ENCODE data around the gene KCTD7.
"Not testable (repeated sequence)": the region's sequence is repeated elsewhere in the genome, so short reads cannot be mapped to it uniquely, and the experiment has no call there.

Gene KCTD7

DNA sequence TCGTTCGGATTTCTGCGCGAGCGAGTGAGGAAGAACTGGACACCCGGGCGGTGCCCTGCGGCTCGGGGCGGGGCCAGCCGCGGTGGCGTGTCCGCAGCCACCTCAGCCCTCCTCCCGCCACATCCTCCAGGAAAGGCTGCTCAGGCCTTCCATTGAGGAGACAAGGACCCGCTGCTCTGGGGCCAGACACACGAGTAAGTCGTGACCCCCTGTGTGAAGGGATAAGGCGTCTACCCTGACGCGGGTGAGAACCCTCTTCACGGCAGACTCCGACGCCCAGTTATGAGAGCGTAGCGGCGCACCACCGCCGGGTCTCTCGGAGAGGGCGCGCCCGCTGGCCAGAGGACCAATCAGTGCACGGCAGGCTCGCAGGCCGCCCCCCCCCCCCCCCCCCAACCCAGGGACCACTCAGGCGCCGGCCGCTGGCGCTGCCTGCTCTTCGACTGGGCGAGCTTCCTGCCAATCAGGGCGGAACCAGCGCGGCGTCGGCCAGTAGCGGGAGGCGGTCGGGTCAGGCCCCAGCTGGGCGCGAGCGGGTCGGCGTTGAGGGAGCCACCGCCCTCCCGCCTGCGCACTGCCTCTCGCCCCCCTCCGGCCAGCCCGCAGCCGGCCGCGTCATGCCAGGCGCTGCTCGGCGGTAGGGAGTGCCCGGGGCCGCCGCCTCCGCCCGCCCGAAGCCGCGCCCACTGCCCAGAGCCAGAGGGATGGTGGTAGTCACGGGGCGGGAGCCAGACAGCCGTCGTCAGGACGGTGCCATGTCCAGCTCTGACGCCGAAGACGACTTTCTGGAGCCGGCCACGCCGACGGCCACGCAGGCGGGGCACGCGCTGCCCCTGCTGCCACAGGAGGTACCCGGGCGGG, at the start of gene KCTD7:
TSS of gene KCTD7 (plus strand) at position 521 of the 861 bp plus-strand sequence. CDS start at position 705, 184 bp downstream.
- DNase-seq = peak; percentile 96

DNA sequence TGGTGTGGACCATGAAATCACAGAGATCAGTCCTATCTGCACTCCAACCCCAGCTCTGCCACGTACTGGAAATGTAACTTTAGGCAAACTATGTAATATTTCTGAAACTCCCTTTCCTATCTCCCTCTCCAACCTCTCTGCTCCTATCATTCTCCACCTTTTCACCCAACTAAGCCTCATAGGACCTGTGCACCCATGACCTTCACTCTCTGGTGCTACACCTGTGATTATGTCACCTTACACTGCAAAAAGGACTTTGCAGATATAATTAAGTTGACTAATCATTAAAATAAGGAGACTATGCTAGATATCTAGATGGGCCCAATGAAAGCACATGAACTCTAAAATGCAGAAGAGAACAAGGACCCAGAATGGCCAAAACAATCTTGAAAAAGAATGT, 48.3 kb upstream of the KCTD7 start:
- not testable (repeated sequence) for DNase-seq

DNA sequence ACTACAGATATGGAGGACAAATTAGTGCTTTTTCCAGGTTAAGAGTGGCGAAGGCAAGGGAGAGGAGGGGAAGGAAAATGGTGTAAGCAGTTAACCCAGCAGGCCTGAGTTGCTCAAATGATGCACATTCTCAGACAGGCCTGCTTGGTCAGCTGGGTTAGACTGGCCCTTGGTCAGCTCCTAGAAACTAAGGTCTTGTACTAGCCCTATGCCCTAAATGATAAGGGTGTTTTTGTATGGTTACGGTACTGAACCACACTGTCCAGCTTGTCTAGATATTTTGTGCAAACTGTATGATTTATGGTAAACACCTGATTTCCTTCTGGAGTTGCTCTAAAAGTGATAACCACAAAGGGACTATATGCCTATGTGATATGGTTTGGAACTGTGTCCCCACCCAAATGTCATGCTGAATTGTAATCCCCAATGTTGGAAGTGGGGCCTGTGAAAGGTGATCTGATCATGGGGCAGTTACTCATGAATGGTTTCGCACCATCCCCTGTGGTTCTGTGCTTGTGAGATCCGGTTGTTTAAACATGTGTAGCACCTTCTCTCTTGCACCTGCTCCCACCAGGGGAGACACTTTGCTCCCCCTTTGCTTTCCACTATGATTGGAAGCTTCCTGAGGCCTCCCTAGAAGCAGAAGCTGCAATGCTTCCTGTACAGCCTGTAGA, 45.7 kb upstream of the KCTD7 start:
- not testable (repeated sequence) for DNase-seq

DNA sequence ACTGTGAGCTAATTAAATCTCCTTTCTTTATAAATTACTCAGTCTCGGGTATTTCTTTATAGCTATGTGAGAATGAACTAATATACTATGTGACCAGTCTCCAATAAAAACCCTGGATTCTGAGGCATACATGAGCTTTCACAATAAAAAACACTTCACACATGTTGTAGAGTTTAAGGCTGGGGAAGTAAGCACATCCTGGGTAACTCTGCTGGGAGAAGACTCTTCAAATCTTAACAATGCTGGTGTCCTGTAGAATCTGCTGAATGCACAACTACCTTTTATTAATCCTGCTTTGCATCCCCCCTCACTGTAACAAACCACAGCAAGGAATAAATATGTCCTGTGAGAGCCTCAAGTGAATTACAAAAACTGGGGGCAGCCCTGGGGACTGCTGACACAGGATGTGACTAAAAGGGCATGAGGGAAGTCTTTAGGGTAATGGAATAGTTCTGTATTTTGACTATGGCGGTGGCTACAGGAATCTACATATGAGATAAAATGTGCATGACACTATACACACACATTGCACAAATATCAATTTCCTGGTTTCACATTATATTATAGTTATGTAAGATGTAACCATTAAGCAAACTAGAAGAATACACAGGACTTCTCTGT, 45.1 kb upstream of the KCTD7 start:
- DNase-seq = no peak

DNA sequence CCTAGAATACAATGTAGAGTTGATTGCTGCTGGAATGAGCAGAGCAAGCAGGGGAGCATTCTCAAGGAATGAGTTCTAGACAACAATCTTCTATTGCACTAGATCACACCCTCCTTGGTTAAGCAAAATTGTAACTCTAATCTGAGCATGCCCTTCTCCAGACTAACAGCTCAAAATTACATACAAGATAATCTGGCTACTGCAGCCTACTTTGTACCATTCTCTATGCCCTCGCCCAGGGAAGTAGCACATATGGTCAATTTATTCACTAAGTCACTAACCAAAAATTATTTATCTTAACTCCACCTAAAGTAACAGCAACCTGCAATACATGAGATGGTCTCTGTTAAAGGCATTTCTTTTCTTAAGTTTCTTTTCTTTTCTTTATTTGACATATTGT, 42.5 kb upstream of the KCTD7 start:
- DNase-seq = no peak

DNA sequence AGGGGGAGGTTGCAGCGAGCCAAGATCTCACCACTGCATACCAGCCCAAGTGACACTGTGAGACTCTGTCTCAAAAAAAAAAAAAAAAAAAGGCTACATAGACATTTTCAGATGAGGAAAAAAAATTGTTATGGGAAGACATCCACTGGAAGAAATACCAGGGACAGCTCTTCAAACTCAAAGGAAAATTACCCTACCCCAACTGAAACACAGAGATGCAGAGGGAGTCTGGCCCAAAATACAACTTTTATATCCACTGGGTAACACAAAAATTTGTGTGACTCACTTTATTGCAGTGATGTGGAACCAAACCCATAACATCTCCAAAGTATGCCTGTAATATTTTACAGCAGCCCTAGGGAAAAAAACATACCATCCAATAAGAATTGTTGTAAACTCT, 40.5 kb upstream of the KCTD7 start:
- not testable (repeated sequence) for DNase-seq

DNA sequence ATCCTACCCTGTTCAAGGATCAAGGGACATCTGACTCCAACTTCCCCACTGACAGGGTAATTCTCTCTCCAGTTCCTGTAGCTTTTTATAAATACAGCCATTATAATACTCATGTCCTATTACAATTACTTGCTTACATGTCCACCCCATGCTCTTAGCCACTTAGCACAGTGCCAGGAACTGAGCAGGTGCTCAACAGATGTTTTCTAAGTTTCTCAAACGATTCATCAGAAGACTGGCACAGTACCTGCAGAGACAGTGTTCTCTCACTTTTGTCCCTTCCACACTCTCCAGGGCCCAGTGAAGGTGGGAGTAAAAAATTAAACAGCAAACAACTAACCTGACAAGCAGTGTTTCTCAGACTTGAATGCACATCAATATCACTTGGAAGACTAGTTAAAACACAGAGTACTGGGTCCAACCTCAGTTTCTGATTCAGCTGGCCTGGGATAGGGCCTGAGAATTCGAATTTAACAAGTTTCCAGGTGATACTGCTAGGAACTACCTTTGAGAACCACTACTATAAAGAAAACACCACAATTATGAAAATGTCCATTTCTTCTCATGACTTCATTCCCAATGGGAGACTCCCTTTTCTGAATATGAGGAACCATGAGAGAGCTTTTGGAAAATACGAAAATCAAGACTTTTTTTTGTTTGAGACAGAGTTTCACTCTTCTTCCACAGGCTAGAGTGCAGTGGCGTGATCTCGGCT, 39.7 kb upstream of the KCTD7 start:
- DNase-seq = peak; percentile 9

DNA sequence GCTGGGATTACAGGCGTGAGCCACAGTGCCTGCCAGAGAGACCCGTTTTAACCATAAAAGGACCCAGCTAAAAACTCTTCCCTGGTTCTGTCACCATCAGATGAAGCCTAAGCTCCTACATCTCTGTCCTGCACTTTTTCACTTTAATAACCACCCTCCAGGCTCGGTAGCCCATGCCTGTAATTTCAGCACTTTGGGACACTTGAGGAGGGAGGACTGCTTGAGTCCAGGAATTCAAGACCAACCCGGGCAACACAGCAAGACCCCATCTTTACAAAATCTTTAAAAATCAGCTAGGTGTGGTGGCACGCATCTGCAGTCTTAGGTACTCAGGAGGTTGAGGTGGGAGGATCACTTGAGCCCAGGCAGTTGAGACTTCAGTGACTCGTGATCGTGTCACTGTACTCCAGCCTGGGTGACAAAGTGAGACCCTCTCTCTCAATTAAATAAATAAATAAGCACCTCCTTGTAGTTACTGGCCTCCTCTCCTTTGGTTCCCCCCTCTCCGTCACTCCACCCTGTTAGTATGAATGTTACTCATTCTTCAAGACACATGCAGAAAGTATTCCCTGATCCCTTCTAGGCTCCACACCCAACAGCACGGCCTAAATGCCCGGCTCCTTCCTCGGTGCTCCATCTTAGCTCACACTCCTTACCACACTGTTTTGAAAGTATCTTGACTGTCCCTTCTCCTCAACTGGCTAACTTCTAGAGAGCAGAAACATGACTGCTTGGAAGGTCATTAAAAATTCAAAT, 38.2 kb upstream of the KCTD7 start:
- not testable (repeated sequence) for DNase-seq

DNA sequence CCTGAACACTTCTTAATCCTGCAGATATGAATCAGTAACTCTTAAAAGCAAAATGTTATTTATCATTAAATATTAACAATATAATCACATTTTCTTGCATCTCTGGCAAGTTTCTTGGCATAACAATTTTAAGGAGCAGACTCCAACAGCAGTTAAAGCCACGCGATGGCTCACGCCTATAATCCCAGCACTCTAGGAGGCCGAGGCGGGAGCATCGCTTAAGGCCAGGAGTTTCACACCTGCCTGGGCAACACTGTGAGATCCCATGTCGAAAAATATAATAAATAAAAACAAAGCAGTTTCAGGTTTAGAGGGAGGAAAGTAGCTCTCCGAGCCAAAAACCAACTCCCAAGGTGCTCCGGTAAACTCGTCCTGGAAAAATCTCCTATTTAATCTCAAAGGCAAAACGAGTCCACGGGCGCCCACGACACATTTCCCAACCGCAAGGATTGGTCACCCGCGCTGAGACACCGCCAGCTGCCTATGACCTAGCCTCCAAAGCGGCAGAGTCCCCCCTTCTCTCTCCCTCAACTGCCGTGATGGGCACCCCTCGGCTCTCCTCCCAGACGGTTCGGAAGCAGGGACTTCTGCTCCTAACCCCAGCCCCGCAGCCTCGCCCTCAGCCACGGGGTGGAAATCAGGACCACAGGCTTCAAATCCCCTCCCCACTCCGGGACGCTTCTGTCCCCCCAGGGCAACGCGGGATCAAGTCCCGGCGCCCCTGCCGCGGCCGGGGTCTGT, 37.5 kb upstream of the KCTD7 start:
- DNase-seq = not testable (repeated sequence)

DNA sequence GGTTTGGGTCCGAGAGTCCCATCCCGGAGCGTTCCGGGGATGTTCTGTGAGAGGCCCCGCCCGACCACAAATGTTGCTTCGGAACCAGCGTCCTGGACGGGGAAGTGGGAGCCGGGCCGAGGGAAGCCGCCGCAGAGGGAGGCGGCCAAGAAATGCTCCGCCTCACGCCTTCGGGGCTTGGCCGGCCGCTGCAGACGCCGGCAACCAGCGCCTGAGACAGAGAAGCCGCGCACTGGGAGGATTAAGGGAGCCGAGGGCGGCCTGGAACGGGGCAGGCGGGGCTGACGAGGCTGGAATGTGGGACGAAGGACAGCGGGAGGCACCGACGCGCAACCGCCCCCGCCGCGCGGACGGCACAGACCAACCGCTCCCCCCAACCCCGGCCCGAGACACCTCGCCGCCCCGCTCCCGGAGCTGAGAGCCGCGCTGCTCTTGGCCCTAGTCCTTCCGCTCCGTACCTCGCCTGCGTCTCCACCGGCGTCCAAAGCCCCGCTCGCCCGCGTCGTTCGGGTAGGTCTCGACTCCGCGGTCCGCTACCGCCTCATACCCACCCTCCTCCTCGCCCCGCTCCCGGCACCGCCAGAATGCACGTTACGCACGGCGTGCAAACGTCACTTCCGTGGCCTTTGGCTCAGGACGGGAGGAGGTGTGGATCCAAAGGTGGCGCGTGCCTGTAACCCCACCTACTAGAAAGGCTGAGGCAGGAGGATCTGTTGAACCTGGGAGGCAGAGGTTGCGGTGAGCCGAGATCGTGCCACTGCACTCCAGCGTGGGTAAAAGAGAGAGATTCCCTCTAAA, 36.7 kb upstream of the KCTD7 start:
- peak; percentile 87 for DNase-seq

DNA sequence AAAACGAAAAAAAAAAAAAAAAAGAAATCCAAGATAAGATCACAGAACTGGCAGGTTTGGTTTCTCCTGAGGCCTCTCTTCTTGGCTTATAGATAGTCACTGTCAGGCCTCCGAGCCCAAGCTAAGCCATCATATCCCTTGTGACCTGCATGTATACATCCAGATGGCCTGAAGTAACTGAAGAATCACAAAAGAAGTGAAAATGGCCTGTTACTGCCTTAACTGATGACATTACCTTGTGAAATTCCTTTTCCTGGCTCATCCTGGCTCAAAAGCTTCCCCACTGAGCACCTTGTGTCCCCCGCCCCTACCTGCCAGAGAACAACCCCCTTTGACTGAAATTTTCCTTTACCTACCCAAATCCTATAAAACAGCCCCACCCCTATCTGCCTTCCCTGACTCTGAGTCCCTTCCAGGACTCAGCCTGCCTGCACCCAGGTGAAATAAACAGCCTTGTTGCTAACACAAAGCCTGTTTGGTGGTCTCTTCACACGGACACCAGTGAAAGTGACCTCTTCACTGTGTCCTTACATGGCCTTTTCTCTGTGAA, 36.0 kb upstream of the KCTD7 start:
- not testable (repeated sequence) for DNase-seq

DNA sequence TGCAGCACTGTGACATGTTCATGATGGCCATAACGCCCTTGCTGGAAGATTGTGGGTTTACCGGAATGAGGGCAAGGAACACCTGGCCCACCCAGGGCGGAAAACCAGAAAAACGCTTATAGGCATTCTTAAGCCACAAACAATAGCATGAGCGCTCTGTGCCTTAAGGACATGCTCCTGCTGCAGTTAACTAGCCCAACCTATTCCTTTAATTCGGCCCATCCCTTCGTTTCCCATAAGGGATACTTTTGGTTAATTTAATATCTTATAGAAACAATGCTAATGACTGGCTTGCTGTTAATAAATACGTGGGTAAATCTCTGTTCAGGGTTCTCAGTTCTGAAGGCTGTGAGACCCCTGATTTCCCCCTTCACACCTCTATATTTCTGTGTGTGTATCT, 34.6 kb upstream of the KCTD7 start:
- DNase-seq = not testable (repeated sequence)

DNA sequence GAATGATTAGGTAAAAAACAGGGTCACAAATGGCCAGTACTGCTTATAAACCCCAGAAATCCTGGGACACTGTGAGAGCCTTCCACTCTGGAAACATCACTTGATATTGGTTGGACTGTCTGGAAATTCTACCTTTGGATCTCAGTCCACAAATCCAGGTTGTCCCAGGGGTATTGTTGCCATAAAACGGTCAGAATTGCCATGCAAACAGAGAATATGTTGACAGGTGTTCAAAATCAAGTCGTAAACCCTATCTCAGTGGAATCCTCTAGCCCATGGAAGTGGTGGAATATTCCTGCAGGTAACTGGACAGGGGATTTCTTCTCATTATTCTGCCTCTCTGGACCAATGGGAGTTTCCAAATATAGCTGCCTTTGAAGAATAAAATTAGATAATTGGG, 31.2 kb upstream of the KCTD7 start:
- DNase-seq = no peak

DNA sequence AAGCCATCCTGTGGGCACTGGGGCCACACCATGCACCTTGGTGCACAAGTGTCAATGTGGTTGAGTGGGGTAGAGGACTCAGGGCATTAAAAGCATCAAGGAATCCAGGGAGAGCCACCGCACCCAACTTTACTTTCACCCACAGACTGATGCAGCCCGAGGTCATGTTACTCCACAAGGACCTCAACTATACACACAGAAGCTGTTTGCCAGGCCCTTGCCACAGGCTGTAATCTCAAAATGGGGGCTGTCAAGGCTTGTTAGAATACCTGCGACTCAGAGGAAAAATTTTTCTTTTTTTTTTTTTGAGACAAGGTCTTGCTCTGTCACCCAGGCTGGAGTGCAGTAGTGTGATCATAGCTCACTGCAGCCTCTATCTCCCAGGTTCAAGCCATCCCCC, 26.5 kb upstream of the KCTD7 start:
- no peak for DNase-seq

DNA sequence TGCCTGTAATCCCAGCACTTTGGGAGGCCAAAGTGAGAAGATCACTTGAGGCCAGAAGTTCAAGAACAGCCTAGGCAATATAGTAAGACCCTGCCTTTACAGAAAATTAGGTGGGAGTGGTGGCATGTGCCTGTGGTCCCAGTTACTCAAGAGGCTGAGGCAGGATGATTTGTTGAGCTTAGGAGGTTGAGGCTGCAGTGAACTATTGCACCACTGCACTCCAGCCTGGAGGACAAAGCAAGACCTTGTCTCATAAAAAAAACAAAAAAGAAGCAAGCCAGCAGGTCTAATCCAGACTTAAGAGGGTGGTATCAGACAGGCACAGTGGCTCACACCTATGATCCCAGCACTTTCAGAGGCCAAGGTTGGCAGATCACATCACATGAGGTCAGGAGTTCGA, 24.5 kb upstream of the KCTD7 start:
- DNase-seq = no peak

DNA sequence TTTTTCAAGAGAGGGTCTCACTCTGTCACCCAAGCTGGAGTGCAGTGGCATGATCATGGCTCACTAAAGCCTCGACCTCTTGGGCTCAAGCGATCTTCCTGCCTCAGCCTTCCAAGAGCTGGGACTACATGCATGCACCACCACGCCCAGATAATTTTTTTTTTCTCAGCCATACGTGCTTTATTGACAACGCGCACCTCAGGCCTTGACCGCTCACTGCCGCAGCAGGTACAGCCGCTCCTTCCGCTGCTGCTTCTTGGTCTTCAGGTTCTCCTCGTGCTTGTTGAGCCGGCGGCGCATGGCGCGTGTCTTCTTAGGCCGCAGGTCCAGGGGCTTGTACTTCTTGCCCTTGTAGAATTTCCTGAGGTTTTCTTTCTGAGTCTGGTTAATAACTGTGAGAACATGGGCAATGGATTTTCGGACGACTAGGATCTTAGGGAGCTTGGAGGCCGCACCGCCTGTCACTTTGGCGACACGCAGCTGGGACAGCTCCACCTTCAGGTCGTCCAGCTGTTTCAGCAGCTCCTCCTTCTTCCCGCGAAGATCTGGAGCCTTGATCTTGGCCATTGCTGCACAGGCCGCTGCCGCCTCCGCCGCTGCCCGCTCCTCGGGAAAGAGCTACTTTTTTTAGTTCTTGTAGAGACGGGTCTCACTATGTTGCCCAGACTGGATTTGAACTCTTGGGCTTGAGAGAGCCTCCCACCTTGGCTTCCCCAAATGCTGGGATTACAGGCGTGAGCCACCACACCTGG, 22.0 kb upstream of the KCTD7 start:
- not testable (repeated sequence) for DNase-seq

DNA sequence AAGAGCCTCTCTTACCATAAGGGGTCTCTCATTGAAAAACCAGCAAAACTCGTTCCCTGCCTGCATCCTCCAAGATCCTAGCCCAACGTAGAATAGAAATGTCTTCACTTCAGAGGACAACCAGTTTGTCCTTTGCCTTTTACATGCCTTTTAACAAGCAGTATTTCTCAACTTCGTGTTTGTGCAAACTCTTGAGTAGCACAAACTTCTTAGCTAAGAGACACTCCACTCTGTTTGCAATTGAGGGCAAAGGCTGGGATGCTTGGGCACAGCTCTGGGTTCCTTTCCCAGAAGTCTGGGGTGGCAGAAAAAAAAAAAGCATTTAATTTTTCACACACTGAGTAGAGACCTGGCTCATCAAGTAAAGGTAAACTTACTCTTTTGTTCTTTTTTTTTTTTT, 19.5 kb upstream of the KCTD7 start:
- no peak for DNase-seq

DNA sequence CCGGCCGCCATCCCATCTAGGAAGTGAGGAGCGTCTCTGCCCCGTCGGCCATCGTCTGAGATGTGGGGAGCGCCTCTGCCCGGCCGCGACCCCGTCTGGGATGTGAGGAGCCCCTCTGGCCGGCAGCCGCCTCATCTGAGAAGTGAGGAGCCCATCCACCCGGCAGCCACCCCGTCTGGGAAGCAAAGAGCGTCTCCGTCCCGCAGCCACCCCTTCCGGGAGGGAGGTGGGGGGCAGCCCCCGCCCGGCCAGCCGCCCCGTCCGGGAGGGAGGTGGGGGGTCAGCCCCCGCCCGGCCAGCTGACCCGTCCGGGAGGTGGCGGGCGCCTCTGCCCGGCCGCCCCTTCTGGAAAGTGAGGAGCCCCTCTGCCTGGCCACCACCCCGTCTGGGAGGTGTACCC, 14.1 kb upstream of the KCTD7 start:
- not testable (repeated sequence) for DNase-seq

DNA sequence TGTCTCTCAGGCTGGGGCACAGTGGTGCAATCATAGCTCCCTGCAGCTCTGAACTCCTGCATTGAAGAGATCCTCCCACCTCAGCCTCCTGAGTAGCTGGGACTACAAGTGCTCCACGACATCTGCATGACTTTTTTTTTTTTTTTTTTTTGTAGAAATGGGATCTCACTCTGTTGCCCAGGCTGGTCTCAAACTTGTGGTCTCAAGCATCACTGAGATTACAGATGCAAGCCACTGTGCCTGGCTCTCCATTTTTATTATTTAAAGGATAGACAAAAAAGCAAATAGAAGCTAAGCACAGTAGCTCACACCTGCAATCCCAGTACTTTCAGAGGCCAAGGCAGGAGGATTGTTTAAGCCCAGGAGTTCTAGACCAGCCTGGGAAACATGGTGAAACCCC, 13.0 kb upstream of the KCTD7 start:
- DNase-seq = no peak

DNA sequence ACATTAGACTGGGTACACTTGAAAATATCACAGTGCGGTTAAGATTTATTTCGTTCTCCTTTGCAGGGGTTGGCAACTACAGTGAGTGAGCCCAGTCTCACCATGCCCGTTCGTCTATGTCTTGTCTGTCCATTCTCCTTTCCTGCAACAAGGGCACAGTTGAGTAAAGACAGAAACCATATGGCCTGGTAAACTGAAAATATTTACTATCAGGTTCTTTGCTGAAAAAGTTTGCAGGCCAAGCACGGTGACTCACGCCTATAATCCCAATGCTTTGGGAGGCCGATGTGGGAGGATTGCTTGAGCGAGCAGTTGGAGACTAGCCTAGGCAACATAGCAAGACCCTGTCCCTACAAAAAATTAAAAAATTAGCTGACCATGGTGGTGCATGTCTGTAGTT, 11.4 kb upstream of the KCTD7 start:
- no peak for DNase-seq

Data from NCI-H1105 treated with DMSO at 0.1 percent for 48 hours (cell line).